ENCODE data around the gene ZNF672. TPM values are rescaled to one million over a fixed set of nuclear protein-coding genes. Genes with fewer than 3 reads are reported as not detected.

Gene ZNF672
- total and polyA plus RNA-seq, 2 of the 13 experiments (the other 11 are each of a cell fraction or from before 2014, with no cell fraction given): 17.2 to 22.9 TPM

- TF ChIP-seq MLXIP (CRISPR knock-in tag; IDR thresholded peaks at IDR 0.05; ENCODE audit: borderline replicate concordance) (no peak; the same call in 1 of the 2 replicates), THAP8 (CRISPR knock-in tag; IDR thresholded peaks at IDR 0.05; ENCODE audit: borderline replicate concordance) (no peak), ATF7 (IDR thresholded peaks at IDR 0.05) (no peak), ATF7 (CRISPR knock-in tag; IDR thresholded peaks at IDR 0.05) (no peak), ATRX (CRISPR knock-in tag; IDR thresholded peaks at IDR 0.05; ENCODE audit: borderline replicate concordance) (no peak), PCBP2 (optimal IDR thresholded peaks at IDR 0.05; ENCODE audit: low read depth, low read length, poor library complexity, severe bottlenecking) (no peak), RBM39 (IDR thresholded peaks at IDR 0.05; ENCODE audit: low read depth, low read length, poor library complexity, severe bottlenecking) (peak; percentile 82), ZNF776 (CRISPR knock-in tag; IDR thresholded peaks at IDR 0.05) (peak; percentile 73), ZSCAN31 (CRISPR knock-in tag; IDR thresholded peaks at IDR 0.05; ENCODE audit: low read depth) (no peak), PREB (CRISPR knock-in tag; IDR thresholded peaks at IDR 0.05) (no peak), ZNF446 (CRISPR knock-in tag; IDR thresholded peaks at IDR 0.05) (no peak), ZNF407 (CRISPR knock-in tag; IDR thresholded peaks at IDR 0.05; ENCODE audit: not compliant biosample characterization) (no peak), ZNF367 (CRISPR knock-in tag; IDR thresholded peaks at IDR 0.05; ENCODE audit: borderline replicate concordance) (no peak), PRPF4 (IDR thresholded peaks at IDR 0.05; ENCODE audit: low read depth, low read length, poor library complexity, severe bottlenecking) (no peak), POGZ (CRISPR knock-in tag; IDR thresholded peaks at IDR 0.05) (peak; percentile 56)
Observed at GRCh38 chr1:248873409-248873992, 35.5 kb downstream of the ZNF672 start (continued).

Data from HepG2 (cell line).